GM03348 (cell line): Measurements from ENCODE around the gene MASTL.

Source experiments
- DNase-seq: peaks from one replicate; pipeline ENCODE4 v3.0.0; 2012; ENCODE audit warnings: low spot score

MASTL gene

DNA sequence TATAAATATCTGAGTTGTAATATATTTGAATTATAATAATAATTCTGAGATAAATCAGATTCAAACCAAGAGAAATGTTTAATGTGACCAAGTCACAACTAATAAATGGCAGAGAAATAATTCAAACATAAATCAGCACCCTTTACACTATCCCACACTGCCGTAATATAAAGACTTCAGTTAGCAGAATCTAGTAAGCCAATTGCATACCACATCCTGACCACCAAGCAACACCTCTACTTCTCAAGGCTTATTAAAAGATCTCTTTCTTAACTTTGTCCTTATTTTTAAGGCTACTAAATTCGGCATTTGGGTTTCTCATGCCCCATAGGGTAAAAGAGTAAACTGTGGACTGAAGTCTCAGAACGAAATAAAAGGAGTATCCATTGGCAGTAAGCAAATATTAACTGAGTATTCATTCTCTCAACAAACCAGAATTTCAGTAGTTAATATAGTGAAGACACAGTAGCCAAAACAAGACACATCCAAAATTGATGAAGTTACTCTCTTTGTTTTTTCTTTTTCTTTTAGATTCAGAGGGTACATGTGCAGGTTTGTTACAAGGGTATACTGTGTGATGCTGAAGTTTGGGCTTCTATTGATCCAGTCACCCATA is 70.6 kb downstream of the MASTL start:
- DNase-seq = no peak

- no peak for DNase-seq
These were observed 74.9 kb downstream of the MASTL start for GRCh38 chr10:27230022-27230421.

- no peak for DNase-seq
These were observed 80.6 kb downstream of the MASTL start for GRCh38 chr10:27235706-27236105.
